IPS DF 4.7 (cell line): ENCODE results near the gene CCDC88C.

Experiments
- DNase-seq: peaks from one replicate; pipeline ENCODE4 v3.0.0-alpha.2; 2013; ENCODE audit warnings: low spot score; ENCODE audit errors: extremely low read depth

CCDC88C gene

DNA sequence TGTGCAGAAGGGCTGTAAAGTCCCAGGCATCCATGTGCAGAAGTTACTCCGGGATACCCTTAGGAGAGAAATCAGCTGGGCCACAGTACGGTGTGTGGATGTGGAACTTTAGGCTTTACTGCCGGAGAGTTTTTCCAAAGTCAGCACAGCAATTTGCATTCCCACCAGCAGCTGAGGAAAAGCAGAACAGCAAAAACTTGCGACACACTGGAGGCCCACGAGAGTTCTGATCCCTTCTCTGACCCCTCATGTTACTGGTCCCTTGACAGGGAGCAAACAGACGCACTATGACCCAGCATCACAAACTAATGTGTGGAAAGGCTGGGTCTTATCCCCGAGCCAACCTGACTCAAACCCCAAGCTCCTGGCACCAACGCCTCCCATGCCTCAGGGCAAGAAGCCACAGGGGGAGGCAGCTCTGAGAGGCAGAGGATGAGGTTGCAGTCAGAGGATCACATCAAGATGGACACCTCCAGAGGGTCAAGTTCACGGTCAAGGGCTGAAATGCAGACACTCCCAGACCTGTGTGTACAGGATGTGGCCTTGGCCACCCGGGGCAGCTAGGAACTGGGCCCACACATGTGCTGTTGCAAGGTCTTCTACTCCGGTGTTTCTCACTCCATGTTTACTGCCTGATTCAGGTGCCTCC, 38.6 kb downstream of the CCDC88C start:
- DNase-seq, result no peak

DNA sequence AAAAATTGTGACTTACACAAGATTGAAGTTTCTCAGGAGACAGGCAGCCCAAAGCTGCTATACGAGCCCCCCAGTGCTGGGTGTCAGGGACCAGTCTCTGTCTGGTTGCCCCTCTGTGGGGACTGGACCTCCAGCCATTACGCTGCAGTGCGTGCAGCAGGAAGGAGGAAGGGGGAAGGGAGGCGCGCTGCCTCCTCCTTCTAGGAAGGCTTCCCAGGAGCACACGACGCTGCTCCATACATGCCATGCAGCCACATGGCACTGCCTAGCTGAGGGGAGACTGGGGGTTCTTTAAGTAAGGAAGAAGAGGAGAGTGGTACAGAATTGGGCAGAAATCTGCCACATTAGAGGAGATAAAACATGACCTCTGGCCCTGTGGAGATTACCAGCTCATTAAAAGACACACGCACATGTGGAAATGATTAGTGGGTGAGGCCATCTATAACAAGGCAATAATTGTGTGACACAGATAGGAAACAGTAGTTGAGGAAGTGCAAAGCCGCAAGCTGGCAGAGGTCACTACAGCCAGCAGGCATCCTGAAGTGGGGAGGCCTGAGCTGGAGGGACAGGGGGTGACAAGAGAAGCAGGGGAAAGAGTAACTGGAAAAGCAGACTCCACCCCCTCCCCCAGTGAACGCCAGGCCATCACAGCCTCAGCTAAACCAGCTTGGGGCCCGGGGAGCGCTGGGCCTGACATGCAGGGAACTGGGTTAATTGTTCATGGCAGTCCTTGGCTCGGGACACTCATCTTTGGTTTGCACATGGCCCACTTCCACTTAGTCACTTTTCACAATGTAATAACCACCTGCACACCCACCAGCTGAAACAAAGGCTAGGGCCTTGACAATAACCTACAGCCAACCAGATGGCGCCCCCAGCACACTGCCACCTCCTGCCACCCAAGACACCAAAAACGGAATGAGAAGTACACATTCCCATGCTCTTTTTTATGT, 39.6 kb downstream of the CCDC88C start:
- no peak for DNase-seq

DNA sequence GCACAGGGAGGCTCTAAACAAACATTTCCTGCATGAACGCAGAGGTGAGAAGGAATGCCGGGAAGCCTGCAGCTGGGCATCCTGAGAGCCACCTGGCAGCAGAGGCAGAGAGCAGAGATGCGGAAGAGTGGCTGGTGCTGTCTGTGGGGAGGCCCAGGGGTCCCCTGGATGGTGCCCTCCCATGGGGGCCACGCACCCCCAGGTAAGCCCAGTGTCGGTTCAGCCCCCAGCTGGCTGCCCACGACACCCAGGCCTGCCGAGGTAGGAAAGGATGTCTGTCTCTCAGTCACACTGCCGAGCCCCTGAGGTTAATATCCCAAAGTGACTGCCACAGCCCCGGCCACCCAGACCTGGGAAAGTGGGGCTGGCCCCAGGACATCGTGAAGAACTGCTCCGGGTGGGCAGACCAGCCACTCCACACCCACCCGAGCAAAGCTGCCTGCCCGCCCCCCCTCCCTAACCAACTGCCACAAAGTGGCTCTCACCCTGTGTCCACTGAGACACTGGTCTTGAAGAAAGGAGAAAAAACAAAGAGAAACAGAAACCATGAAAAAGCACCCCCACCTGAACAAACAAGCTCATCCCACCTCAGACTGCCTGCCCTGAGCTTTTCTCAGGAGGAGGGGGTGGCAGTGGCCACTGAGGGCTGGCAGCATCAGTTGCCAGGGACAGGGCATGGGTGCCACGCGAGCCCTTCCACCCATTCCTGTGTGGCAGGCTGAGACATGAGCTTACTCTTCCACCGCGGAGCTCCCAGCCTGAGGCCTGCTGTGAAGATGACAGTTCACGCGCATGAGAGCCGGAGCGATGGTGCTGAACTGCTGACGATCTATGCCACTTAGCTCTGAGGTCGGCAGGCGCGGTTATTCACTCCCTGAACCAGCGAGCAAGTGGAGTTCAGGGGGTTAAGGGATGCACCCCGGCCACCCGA, 40.8 kb downstream of the CCDC88C start:
- DNase-seq, result no peak

DNA sequence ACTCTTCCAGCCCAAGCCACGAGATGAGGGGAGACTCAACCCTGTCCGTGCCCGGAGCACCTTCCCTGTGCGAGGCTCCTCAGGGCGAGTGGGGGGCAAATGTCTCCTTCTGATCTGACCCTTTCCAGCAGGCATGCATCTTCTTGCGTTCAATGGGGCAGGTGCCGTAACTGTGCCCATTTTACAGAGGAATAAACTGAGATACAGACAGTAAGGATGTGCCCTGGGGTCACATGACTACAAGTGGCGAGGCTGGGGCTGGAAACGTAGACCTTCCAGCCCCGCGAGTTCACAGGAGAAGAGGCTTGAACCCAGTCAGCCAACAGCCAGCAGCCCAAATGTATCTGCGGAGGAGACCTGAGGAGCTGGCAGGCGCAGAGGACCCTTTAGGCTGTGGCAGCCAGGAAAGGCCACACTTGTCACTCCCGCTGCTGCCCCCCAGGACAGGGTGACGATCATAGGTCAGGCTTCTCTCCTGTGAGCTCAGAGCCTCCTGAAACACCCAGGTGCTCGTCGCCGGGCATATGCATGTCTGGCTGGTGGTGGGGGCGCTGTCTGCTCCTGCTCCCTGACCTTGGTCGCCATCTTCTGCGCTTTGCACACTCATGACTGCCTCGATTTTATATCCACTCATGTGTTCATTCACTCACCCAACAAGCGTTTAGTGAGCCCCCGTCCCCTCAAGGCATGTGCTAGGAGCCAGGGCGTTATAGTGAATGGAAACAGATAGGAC, 41.7 kb downstream of the CCDC88C start:
- no peak for DNase-seq

DNA sequence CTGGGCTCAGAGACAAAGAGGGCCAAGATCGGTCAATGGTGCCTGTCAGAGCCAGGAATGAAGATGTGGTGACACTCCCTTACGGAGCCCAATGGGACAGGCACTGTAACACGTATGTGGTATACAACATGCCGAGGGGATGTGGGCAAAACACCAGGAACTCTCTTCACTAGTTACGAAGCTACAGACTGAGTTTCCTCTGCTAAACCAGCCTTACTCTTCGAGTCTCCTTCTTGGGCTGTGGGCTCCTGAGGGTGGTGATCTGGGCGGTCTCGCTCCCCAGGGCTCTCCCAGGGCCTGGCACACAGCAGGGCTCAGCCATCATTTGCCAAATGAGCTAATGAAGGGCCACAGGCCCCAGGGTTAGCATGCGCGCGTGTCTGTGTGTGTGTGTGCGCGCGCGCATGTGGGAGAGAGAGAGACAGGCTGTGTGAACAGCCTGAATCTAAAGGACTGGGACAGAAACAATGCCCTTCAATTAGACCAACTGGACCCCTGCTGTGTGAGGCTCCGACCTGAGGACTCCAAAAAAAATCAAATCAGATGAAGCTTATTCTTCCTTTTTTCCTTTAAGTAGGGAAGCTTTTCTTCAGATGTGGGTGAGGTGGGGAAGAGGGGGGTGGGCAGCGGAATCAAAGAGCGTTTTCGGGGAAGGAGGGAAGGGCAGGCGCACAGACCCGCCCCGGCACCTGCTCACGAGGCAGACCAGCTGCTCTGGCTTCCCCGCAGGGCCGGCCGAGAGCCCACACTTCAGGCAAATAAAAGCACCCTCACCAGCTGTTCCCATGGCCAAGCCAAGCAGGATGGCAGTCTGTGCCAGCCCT, 42.5 kb downstream of the CCDC88C start:
- no peak for DNase-seq

DNA sequence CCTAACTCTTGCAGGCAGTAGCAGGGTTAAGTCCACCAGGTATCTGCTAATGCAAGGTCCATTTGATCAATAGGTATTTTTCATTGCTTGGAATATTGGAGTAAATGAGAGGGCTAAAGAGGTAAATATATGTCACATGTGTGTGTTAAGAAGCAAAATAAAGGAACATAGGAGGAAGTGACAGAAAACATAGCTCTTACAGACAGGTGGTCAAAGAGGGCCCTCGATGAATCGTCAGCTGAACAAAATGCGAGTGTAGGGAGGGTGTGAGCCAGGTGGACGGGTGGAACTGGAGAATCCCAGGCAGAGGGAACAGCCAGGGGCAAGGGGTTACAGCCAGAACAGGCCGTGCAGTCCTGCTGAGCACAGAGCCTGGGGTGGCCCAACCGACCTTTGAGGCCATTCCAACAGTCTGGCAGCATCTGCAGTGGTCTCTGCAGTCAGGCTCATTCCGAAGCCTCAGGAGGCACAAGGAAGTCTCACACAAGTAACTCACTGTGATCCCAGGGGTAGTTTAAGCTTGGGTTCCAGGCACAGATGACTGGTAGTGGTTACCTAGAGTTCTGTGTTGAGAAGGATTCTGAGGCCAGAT, 43.2 kb downstream of the CCDC88C start:
- no peak for DNase-seq

DNA sequence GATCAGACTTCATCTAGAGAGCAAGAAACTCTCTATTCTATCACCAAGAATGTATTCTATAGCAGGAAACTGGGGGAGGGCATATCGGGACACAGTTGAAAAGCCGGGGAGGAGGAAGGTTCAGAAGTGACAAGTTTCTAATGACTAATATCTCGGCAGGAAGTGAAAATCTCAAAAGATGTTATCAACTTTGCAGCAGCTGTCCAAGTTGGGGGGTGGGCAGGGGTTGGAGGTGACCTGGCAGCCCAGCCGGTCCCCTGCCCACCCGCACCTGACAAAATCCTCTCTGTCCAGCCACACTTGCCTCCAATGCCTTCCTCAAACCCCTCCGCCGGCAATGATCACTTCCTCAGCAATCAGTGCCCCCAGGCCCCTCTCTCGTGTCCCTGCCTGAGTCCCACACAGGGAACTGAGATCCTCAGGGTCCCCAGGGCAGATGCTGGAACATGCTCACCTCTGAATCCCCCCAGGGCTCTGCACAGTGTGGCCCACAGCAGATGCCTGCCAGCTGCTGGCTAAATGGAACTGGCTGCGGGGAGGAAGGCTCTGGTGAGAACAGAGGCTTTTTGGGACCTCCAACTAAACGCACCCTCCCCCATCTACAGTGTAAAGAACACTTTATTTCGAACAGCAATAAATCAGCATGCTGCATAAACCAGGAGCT, 43.9 kb downstream of the CCDC88C start:
- no peak for DNase-seq

DNA sequence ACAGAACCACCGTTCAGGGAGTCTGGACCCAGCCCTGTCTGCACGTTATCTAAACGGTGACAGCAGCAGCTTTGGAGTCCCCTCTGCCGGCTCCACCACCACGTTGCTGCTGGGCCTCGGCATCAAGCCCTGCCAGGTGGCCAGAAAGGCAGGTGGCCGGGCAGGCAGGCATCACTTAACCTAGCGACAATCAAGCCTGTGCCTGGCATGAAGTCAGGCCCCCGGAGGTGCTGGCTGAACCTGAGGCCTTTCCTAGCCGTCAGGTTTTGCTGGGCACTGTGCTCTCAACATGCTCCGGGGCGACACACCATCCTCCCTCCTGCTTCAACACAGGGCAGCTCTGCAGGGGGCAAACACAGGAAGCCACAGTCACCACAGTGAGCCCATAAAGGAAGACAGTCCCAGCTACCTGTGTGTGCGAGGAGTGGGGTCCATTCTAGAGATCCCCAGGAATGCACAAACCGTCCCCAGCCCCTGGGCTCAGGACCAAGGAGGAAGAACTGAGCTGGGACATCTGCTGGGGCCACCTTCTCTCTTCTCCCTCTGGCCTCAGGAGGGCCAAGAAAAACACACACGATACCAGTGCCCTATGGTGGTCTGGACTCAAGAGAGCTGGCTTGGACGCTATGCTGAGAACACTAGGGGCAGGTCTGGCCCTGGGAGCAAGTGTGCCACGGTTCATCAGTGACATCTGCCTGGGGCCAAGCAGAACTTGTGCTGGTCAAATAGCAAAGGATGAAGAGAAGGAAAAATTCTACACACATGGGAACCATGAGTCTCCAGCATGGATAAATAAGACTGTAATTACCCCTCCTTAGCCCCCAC, 44.7 kb downstream of the CCDC88C start:
- DNase-seq, result no peak

DNA sequence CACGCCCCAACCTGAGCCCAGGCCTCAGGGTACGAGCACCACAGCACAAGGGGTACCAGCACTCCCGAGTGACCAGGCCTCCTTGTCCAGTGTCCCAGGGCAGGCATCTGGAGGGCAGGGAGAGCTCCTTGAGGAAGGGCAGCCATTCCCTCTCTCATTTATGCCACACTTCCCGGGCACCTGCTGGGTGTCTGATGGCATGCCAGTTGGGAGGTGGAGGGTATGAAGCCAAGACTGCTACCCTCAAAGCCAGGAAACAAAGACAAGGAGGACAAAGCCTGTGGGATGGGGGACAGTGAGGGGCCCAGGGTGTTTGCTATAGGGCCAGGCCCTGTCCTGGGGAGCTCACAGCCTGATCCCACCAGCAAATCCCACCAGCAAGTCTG, 45.6 kb downstream of the CCDC88C start:
- DNase-seq, result no peak

DNA sequence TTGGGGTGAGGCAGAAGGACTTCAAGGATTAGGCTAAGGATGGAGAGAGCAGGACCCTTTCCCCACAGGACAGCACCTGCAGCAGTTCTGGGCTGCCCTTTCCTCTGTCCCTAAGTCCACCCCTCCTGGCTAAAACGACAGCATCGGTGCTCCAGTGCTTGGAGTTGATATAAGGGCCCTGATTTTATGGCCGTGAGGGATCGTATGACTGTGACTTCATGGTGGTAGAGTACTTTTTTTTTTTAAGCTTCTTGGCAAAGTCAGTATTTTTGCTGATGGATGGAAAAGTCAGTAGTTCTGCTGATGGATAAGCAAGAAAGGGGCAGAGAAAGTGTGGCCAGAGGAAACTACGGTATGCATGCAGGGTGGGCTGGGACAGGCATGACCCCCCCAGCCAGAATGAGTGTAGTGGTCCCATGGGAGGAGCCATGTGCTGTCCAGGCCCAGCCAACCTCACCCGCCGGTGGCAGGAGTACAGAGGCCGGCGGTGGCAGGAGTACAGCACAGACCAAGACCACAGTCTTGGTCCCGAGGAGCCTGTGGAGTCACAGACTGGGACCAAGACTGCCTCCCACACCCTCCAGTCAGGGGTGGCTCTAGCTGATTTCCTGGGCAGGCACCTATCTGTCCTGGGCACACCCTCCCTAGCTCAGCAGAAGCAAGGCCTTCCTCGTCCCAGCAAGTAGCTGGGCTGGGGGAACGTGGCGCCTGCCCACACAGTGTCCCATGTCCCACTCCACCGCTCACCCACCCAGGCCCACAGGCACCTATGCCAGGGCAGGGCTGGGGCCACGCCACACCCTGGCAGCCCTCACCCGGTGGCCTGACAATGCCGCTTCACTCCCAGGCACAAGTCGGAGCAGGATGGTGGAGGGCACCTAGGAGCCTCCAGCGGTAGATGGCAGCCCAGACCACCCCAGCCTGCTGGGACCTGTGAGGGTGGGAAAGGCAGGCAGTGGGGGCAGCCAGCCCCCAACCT, 46.3 kb downstream of the CCDC88C start:
- DNase-seq, result no peak

DNA sequence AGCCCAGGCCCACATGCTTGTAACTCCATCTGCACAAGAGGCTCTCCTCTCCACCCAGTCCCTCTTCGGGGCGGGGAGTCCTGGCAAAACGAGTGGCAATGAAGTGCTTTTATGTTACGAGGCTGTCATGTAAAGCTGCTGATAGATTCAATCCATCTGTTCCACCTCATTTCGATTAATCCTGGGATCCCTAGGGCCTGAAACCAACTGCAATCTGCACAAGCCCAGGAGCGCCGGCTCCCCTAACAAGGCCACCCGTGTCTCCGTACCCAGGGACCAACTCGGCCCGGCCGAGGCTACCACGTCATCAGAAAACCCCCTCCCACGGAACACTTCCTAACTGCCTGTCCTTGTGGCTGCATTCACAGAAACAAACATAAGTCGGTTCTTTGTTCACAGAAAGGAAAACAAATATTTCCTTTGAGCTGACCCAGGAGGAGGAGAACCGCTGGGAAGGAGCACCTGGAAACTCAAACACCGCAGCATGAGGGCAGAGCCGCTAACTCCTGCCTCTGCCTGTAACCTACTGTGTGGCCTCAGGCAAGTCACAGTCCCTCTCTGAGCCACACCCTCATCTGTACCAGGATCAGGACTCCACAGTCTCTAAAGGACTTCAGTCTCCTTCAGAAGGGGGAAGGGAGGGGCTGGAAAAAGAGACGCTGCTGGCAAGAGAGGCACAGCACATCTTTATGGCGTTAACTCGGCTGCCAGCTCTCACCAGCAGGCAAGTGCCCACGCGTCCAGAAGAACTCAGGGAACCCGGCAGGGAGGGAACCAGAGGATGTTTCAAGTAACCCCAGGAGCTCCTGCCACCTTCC, 47.8 kb downstream of the CCDC88C start:
- DNase-seq, result no peak

DNA sequence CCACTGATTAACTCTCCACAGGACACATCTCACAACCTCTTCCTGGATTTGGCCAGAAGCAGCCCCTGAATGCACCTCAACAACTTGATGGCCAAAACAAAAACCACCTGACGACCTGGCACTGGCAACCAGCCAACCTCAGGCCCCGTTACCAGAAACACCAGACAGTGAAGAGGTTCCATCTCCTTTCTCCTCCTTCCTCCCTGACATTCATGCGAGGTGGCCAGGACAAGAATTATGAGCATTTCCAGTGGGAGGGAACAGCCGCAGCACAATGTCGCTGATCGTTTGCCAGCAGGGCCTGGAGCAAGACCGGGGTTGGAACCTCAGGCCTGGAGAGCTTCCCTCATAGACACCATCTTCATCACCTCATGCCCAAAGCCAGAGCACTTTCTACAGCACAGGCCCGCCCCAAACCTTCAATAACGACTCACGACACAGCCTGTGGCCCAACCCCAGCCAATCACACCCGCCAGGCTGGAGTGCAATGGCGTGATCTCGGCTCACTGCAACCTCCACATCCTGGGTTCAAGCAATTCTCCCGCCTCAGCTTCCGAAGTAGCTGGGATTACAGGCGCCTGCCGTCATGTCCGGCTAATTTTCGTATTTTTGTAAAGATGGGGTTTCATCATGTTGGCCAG, 48.7 kb downstream of the CCDC88C start:
- DNase-seq, result no peak

DNA sequence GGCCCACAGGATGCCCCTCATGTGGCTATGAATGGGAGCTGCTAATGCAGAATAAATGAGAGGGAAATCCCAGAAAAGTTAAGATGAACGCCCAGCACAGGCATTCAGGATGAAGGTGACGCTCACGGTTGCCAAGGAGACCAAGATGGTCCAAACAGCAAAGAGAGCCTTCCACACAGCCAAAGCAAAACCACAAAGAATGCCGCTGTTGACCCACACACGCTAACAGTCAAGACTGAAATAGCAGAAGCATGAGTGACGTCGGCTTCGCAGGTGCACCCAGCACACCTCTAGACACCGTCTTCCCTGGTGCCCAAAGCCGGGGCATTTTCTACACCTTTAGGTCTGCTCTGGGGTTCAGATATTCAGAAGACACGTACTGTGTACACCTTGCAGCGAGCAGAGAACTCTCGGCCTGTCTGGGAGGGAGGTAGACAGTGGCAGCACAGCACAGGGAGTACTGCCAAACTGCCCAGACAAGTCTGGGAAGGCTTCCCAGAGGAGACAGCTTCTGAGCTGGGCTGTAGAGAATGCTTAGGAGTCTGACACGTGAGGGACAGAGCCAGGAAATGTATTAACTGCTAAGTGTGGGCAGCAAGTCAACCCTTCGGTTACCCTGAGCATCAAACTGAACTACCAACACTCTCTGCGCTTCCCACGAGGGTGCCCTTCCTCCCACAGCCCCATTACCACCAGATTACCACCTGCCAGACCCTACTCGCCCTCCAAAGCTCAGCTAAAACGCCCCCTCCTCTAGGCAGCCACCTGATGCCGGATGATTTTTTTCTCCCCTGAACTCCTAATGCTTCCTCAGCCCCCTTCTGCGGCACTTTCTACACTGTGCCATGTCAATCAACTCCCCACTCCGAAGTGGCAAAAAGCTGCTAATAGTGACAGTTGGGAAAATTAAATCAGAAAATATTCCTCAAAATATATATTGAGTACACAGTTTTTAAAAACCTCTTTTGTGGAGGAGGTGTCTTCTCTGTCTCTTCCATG, 50.1 kb downstream of the CCDC88C start:
- no peak for DNase-seq

DNA sequence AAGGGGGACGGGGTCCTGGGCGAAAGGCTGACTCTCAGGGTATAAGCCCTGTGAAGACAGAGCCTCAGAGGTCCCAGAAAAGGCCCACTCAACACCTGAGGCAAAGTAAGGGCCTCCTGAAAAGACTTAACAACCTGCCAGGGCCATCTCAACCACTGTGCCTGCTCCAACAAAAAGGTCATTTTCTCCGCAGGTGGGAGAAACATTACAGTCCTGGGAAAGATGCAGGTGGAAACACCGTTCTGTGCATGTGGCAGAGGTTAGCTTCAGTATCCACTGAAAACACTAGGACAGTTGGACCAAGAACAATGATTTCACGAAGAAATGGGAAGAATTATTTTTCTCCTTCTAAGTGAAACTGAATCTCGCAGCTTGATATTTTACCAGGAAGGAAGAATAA, 50.9 kb downstream of the CCDC88C start:
- DNase-seq, result no peak

DNA sequence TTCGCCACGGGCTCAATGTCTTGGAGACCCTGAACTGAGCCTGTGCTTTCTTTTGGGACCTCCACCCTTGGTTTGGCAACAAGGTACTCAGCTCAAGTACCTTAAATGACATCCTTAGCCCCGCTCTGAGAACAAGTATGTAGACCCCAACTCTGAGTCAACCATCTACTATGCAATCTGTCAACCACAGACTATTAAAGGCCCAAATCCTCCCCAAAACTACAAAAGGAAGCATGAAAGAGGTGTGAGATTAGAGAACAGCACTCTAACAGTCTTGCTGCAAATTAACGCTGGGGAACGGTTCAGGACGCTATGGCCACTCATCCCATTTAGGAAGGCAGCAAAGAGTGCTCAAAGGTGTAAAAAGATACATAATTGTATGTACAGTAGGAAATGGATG, 52.1 kb downstream of the CCDC88C start:
- DNase-seq, result no peak
